Measurements from ENCODE around the gene RASL11A.
A peak's percentile ranks its signal among the peaks of the same experiment; 100 is the strongest.

The RASL11A gene

GRCh38 chr13:27259831-27260230 lies 10.8 kb upstream of the RASL11A start:
- H3K27ac Mint-ChIP-seq, result peak overlapping the region; percentile 92
- peak overlapping the region; percentile 17 for H3K4me3 Mint-ChIP-seq
- H3K9me3 Mint-ChIP-seq, result no peaks in the 10 kb centered on the region
- H3K27me3 Mint-ChIP-seq, result no peaks in the 10 kb centered on the region
- H3K36me3 Mint-ChIP-seq, result peaks cover 37% of the 10 kb centered on the region
- H3K4me1 Mint-ChIP-seq, result peaks cover 72% of the 10 kb centered on the region

- Mint-ChIP-seq H3K4me1 (peaks cover 71% of the 10 kb centered on the region), H3K27me3 (no peaks in the 10 kb centered on the region), H3K36me3 (peaks cover 33% of the 10 kb centered on the region), H3K9me3 (no peaks in the 10 kb centered on the region), H3K27ac (peak overlapping the region; percentile 66), H3K4me3 (no peak overlapping the region)
Measured at GRCh38 chr13:27261396-27261795, 9.2 kb upstream of the RASL11A start.

- peaks cover 25% of the 10 kb centered on the region for H3K36me3 Mint-ChIP-seq
- no peak overlapping the region for H3K4me3 Mint-ChIP-seq
- H3K27me3 Mint-ChIP-seq, result no peaks in the 10 kb centered on the region
- H3K9me3 Mint-ChIP-seq, result no peaks in the 10 kb centered on the region
- H3K27ac Mint-ChIP-seq, result no peak overlapping the region
- peaks cover 75% of the 10 kb centered on the region for H3K4me1 Mint-ChIP-seq
Measured at GRCh38 chr13:27263438-27263837, 7.2 kb upstream of the RASL11A start.

- peaks cover 17% of the 10 kb centered on the region for H3K36me3 Mint-ChIP-seq
- H3K4me3 Mint-ChIP-seq, result no peak overlapping the region
- H3K27ac Mint-ChIP-seq, result peak overlapping the region; percentile 60
- H3K9me3 Mint-ChIP-seq, result no peaks in the 10 kb centered on the region
- no peaks in the 10 kb centered on the region for H3K27me3 Mint-ChIP-seq
- H3K4me1 Mint-ChIP-seq, result peaks cover 67% of the 10 kb centered on the region
Measured at GRCh38 chr13:27264181-27264580, 6.4 kb upstream of the RASL11A start.

GRCh38 chr13:27264648-27265047 lies 6.0 kb upstream of the RASL11A start:
- Mint-ChIP-seq H3K36me3 (peaks cover 14% of the 10 kb centered on the region), H3K4me3 (no peak overlapping the region), H3K27ac (peak overlapping the region; percentile 60), H3K4me1 (peaks cover 63% of the 10 kb centered on the region), H3K9me3 (no peaks in the 10 kb centered on the region), H3K27me3 (no peaks in the 10 kb centered on the region)

- H3K9me3 Mint-ChIP-seq, result no peaks in the 10 kb centered on the region
- H3K4me3 Mint-ChIP-seq, result no peak overlapping the region
- H3K36me3 Mint-ChIP-seq, result peaks cover 5% of the 10 kb centered on the region
- no peaks in the 10 kb centered on the region for H3K27me3 Mint-ChIP-seq
- no peak overlapping the region for H3K27ac Mint-ChIP-seq
- peaks cover 52% of the 10 kb centered on the region for H3K4me1 Mint-ChIP-seq
Measured at GRCh38 chr13:27266917-27267316, 3.7 kb upstream of the RASL11A start.

- H3K36me3 Mint-ChIP-seq, result peaks cover 3% of the 10 kb centered on the region
- no peak overlapping the region for H3K4me3 Mint-ChIP-seq
- no peaks in the 10 kb centered on the region for H3K9me3 Mint-ChIP-seq
- no peaks in the 10 kb centered on the region for H3K27me3 Mint-ChIP-seq
- no peak overlapping the region for H3K27ac Mint-ChIP-seq
- H3K4me1 Mint-ChIP-seq, result peaks cover 48% of the 10 kb centered on the region
Measured at GRCh38 chr13:27267596-27267995, 3.0 kb upstream of the RASL11A start.

- H3K27me3 Mint-ChIP-seq, result no peaks in the 10 kb centered on the region
- H3K4me3 Mint-ChIP-seq, result peak overlapping the region; percentile 19
- no peak overlapping the region for H3K27ac Mint-ChIP-seq
- H3K4me1 Mint-ChIP-seq, result peaks cover 35% of the 10 kb centered on the region
- no peaks in the 10 kb centered on the region for H3K36me3 Mint-ChIP-seq
- H3K9me3 Mint-ChIP-seq, result no peaks in the 10 kb centered on the region
Measured at GRCh38 chr13:27269114-27269665, 1.4 kb upstream of the RASL11A start.

GRCh38 chr13:27271570-27272096 lies 1.0 kb downstream of the RASL11A start:
- no peaks in the 10 kb centered on the region for H3K9me3 Mint-ChIP-seq
- H3K27me3 Mint-ChIP-seq, result no peaks in the 10 kb centered on the region
- H3K4me1 Mint-ChIP-seq, result peaks cover 25% of the 10 kb centered on the region
- peak overlapping the region; percentile 26 for H3K27ac Mint-ChIP-seq
- H3K4me3 Mint-ChIP-seq, result peak overlapping the region; percentile 91
- H3K36me3 Mint-ChIP-seq, result no peaks in the 10 kb centered on the region

- Mint-ChIP-seq H3K27ac (no peak overlapping the region), H3K9me3 (no peaks in the 10 kb centered on the region), H3K4me1 (peaks cover 10% of the 10 kb centered on the region), H3K36me3 (no peaks in the 10 kb centered on the region), H3K27me3 (no peaks in the 10 kb centered on the region), H3K4me3 (no peak overlapping the region)
Measured at GRCh38 chr13:27273658-27274425, 3.2 kb downstream of the RASL11A start.

- Mint-ChIP-seq H3K27me3 (no peaks in the 10 kb centered on the region), H3K4me1 (peaks cover 15% of the 10 kb centered on the region), H3K36me3 (no peaks in the 10 kb centered on the region), H3K9me3 (no peaks in the 10 kb centered on the region), H3K4me3 (no peak overlapping the region), H3K27ac (no peak overlapping the region)
Measured at GRCh38 chr13:27274631-27275030, 4.0 kb downstream of the RASL11A start.

- Mint-ChIP-seq H3K27me3 (no peaks in the 10 kb centered on the region), H3K4me3 (no peak overlapping the region), H3K27ac (no peak overlapping the region), H3K36me3 (no peaks in the 10 kb centered on the region), H3K9me3 (no peaks in the 10 kb centered on the region), H3K4me1 (peaks cover 9% of the 10 kb centered on the region)
Measured at GRCh38 chr13:27276188-27276587, 5.6 kb downstream of the RASL11A start.

GRCh38 chr13:27279506-27279905 lies 8.9 kb downstream of the RASL11A start:
- Mint-ChIP-seq H3K27ac (no peak overlapping the region), H3K9me3 (no peaks in the 10 kb centered on the region), H3K4me3 (no peak overlapping the region), H3K4me1 (peaks cover 5% of the 10 kb centered on the region), H3K36me3 (no peaks in the 10 kb centered on the region), H3K27me3 (peaks cover 1% of the 10 kb centered on the region)

GRCh38 chr13:27280009-27280656 lies 9.5 kb downstream of the RASL11A start:
- Mint-ChIP-seq H3K27ac (no peak overlapping the region), H3K36me3 (no peaks in the 10 kb centered on the region), H3K27me3 (peaks cover 1% of the 10 kb centered on the region), H3K4me1 (peaks cover 5% of the 10 kb centered on the region), H3K4me3 (no peak overlapping the region), H3K9me3 (no peaks in the 10 kb centered on the region)

GRCh38 chr13:27280841-27281240 lies 10.2 kb downstream of the RASL11A start:
- H3K4me3 Mint-ChIP-seq, result no peak overlapping the region
- peaks cover 1% of the 10 kb centered on the region for H3K27me3 Mint-ChIP-seq
- no peak overlapping the region for H3K27ac Mint-ChIP-seq
- peaks cover 5% of the 10 kb centered on the region for H3K4me1 Mint-ChIP-seq
- H3K9me3 Mint-ChIP-seq, result no peaks in the 10 kb centered on the region
- no peaks in the 10 kb centered on the region for H3K36me3 Mint-ChIP-seq

- no peaks in the 10 kb centered on the region for H3K9me3 Mint-ChIP-seq
- H3K27me3 Mint-ChIP-seq, result peaks cover 1% of the 10 kb centered on the region
- no peaks in the 10 kb centered on the region for H3K36me3 Mint-ChIP-seq
- H3K4me1 Mint-ChIP-seq, result peaks cover 5% of the 10 kb centered on the region
- H3K27ac Mint-ChIP-seq, result no peak overlapping the region
- H3K4me3 Mint-ChIP-seq, result no peak overlapping the region
Measured at GRCh38 chr13:27281420-27281819, 10.8 kb downstream of the RASL11A start.
